Pancreas (tissue), 10 donors: Measurements from ENCODE around the gene HVCN1. TPM values are rescaled to one million over a fixed set of nuclear protein-coding genes. Genes with fewer than 3 reads are reported as not detected.
A peak's percentile ranks its signal among the peaks of the same experiment; 100 is the strongest.

Experiments used
- ATAC-seq, 4 donors: fragments of 200-7000 bp; cut with Tn5 transposase; one replicate each; pipeline versions ENCODE4 v1.8.0 to v1.9.1; 2020; ENCODE audit warnings: mild to moderate bottlenecking in 4 of 4, moderate library complexity in 4 of 4
- DNase-seq, 6 donors: peaks; one replicate each; pipeline ENCODE4 v3.0.0-alpha.2; 2020
- FAIRE-seq: peaks from 2 replicates; lab custom pipeline; 2012; peaks lifted over from hg19 to GRCh38; lab: Jason Lieb, UNC
- H3K27ac ChIP-seq, 4 donors: fragments of 200-600 bp; sonication (generic); 1 replicate in 3 of 4; 2 replicates in 1 of 4; pipeline versions ENCODE4 v1.5.0 to v1.8.0; 2020
- H3K27me3 ChIP-seq, 4 donors: fragments of 200-600 bp; one replicate each; pipeline ENCODE4 v1.8.0; 2021
- H3K36me3 ChIP-seq, 3 donors: fragments of 200-600 bp; sonication (generic) in 1 of 3; one replicate each; pipeline versions ENCODE4 v1.5.0 to v1.8.0; 2020 to 2021
- H3K4me1 ChIP-seq, 3 donors: fragments of 200-600 bp; one replicate each; pipeline ENCODE4 v1.8.0; 2021
- H3K4me3 ChIP-seq, 4 donors: fragments of 200-600 bp; sonication (generic) in 2 of 4; one replicate each; pipeline versions ENCODE4 v1.5.0 to v1.8.0; 2020 to 2021
- H3K9me3 ChIP-seq, 4 donors: fragments of 200-600 bp; one replicate each; pipeline ENCODE4 v1.8.0; 2021
- WGBS, 2 donors: extraction: QIAGEN DNeasy Blood & Tissue Kit; methylation state at CpG; one replicate each; pipeline ENCODE4 v1.1.7; 2013; 5-methylcytosine and 5-hydroxymethylcytosine counted together
- intact Hi-C, 3 donors: fragments of 100-400 bp; cut with DNase I; formaldehyde crosslinking; loops; one replicate each; pipeline versions ENCODE4 v1.11.1 to v1.14.2; 2022
- polyA plus RNA-seq, 2 donors: library from polyadenylated mRNA; stranded (reverse); fragments of 200-250 nt; gene quantifications; one replicate each; pipeline ENCODE4 v1.2.3, GENCODE V29; 2013
- total RNA-seq, 6 donors: library from RNA; stranded (reverse); fragmentation: NEBNext Ultra II Directional in 4 of 6; extraction: Animal tissue kit (Norgen Biotek cat#: 25700) in 4 of 6; gene quantifications; one replicate each; pipeline versions ENCODE4 v1.2.1 to v1.2.4, GENCODE V29; 2021 to 2023
- TF ChIP-seq, protein P1 (sequence below), 4 donors: fragments of 200-600 bp; sonication (generic) in 3 of 4; IDR thresholded peaks; one replicate each; pipeline versions ENCODE4 v1.5.0 to v1.8.0; 2021; ENCODE audit warnings: antibody characterized with exemption in 4 of 4
- donor health status: healthy with polysubstance abuse.
- donor health status: DM: no; HTN: no; CAD: no; lungs with moderate emphysema.
- donor health status: DM: no; HTN: no; CAD: no.
- donor health status: control.
- donor health status: control.
- donor health status: Bipolar disorder and iron deficiency.
- donor health status: DM: yes; HTN: yes; CAD: no.
- donor health status: DM: no; HTN: no; CAD: no.
- donor health status: DM: no; HTN: no; CAD: no.
- donor health status: DM: yes; HTN: yes; CAD: no.

Gene HVCN1
- total and polyA plus RNA-seq, 8 donors: 0.42 to 5.2 (median 1.3) TPM

GRCh38 chr12:110717037-110717436, 28.1 kb upstream of the HVCN1 start:
- no peak for ATAC-seq
- no peaks in the 10 kb centered on the region for H3K27me3 ChIP-seq
- WGBS, 2 donors: 95 to 97% methylated on average over 3 of the region's 3 CpGs
- H3K36me3 ChIP-seq: peaks cover 0 to 31% (median 23%) of the 10 kb centered on the region in 3 donors
- DNase-seq: no peak
- intact Hi-C loops: no loop called here
- no peak overlapping the region for H3K27ac ChIP-seq
- TF ChIP-seq, protein P1, sequence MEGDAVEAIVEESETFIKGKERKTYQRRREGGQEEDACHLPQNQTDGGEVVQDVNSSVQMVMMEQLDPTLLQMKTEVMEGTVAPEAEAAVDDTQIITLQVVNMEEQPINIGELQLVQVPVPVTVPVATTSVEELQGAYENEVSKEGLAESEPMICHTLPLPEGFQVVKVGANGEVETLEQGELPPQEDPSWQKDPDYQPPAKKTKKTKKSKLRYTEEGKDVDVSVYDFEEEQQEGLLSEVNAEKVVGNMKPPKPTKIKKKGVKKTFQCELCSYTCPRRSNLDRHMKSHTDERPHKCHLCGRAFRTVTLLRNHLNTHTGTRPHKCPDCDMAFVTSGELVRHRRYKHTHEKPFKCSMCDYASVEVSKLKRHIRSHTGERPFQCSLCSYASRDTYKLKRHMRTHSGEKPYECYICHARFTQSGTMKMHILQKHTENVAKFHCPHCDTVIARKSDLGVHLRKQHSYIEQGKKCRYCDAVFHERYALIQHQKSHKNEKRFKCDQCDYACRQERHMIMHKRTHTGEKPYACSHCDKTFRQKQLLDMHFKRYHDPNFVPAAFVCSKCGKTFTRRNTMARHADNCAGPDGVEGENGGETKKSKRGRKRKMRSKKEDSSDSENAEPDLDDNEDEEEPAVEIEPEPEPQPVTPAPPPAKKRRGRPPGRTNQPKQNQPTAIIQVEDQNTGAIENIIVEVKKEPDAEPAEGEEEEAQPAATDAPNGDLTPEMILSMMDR (IDR thresholded peaks at IDR 0.05): no peak
- no peaks in the 10 kb centered on the region for H3K4me1 ChIP-seq
- H3K4me3 ChIP-seq: no peak overlapping the region
- no peaks in the 10 kb centered on the region for H3K9me3 ChIP-seq
- FAIRE-seq: no peak

DNA sequence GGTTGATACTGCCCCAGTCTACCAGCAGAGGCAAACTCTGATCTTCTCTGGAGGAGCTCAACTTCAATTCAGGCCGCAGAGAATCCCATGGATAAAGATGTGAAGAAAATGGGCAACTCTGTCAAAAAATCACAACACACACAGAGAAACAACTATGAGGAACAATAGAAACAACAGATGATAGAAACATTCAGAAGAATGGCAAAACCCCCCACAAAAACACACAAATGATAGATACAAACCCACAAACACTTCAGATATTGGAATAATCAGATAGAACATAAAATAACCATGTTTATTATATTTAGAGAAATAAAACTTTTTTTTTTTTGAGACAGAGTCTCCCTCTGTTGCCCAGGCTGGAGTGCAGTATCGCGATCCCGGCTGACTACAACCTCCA, 20.0 kb upstream of the HVCN1 start:
- Histone ChIP-seq H3K36me3 (no peaks in the 10 kb centered on the region), H3K27me3 (no peaks in the 10 kb centered on the region), H3K4me3 (no peak overlapping the region), H3K4me1 (no peaks in the 10 kb centered on the region), H3K27ac (no peak overlapping the region), H3K9me3 (no peaks in the 10 kb centered on the region)
- TF ChIP-seq, protein P1 (IDR thresholded peaks at IDR 0.05): no peak
- FAIRE-seq (no peak), DNase-seq (no peak), ATAC-seq (no peak)
- intact Hi-C loops: no loop called here
- 97% methylated on average over 4 of the region's 4 CpGs for WGBS, 2 donors

DNA sequence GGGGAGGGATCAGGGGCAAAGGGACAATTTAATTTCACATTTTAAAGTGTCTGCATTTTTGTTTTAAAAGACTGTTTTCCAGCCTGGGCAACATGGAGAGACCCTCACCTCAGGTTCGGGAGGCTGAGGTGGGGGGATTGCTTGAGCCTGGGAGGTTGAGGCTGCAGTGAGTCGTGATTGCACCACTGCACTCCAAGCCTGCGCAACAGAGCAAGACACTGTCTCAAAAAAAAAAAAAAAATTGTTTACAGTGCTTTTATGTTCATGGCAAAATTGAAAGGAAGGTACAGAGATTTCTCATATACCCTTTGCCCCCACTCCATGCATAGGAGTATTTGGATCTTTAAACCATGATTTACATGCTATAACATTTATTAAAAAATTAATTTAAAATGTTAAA, 16.4 kb upstream of the HVCN1 start:
- Histone ChIP-seq H3K4me1 (no peaks in the 10 kb centered on the region), H3K27me3 (no peaks in the 10 kb centered on the region), H3K27ac (no peak overlapping the region), H3K4me3 (no peak overlapping the region), H3K9me3 (no peaks in the 10 kb centered on the region), H3K36me3 (no peaks in the 10 kb centered on the region)
- no peak for ATAC-seq
- TF ChIP-seq, protein P1 (IDR thresholded peaks at IDR 0.05): no peak
- intact Hi-C loops: no loop called here
- no peak for FAIRE-seq
- WGBS, 2 donors: 33 to 58% methylated on average over 3 of the region's 3 CpGs
- DNase-seq: no peak

GRCh38 chr12:110704750-110705149, 15.8 kb upstream of the HVCN1 start:
- Histone ChIP-seq H3K4me3 (no peak overlapping the region), H3K36me3 (no peaks in the 10 kb centered on the region), H3K9me3 (no peaks in the 10 kb centered on the region), H3K27me3 (no peaks in the 10 kb centered on the region), H3K4me1 (no peaks in the 10 kb centered on the region), H3K27ac (no peak overlapping the region)
- WGBS, 2 donors: 11 to 13% methylated on average over 5 of the region's 5 CpGs
- peak in 4 of 6 donors; percentile 29 to 43 (median 33) for DNase-seq
- no peak for FAIRE-seq
- intact Hi-C loops: no loop called here
- TF ChIP-seq, protein P1 (IDR thresholded peaks at IDR 0.05): peak in 2 of 4 donors; percentile 12 to 19
- ATAC-seq: peak; percentile 64 to 89 (median 80)

GRCh38 chr12:110704231-110704630, 15.3 kb upstream of the HVCN1 start:
- TF ChIP-seq, protein P1 (IDR thresholded peaks at IDR 0.05): no peak
- no peak for DNase-seq

More at GRCh38 chr12:110704231-110704630, 15.3 kb upstream of the HVCN1 start:
- Histone ChIP-seq H3K36me3 (no peaks in the 10 kb centered on the region), H3K27ac (no peak overlapping the region), H3K4me1 (no peaks in the 10 kb centered on the region), H3K9me3 (no peaks in the 10 kb centered on the region), H3K27me3 (no peaks in the 10 kb centered on the region), H3K4me3 (no peak overlapping the region)
- FAIRE-seq (no peak), ATAC-seq (no peak)
- intact Hi-C loops: no loop called here
- WGBS, 2 donors: 84 to 93% methylated on average over 5 of the region's 5 CpGs
